Measurements from ENCODE around the gene P2RX5. TPM values are rescaled to one million over a fixed set of nuclear protein-coding genes. Genes with fewer than 3 reads are reported as not detected.
"Not testable (repeated sequence)": the region's sequence is repeated elsewhere in the genome, so short reads cannot be mapped to it uniquely, and the experiment has no call there.

Gene P2RX5
- polyA plus RNA-seq, 12 donors = 11.5 to 51.0 (median 26.8) TPM; not detected in 1

- DNase-seq = no peak
These were observed 19.3 kb upstream of the P2RX5 start for GRCh38 chr17:3715296-3715695.

- no peak for DNase-seq
These were observed 17.0 kb upstream of the P2RX5 start for GRCh38 chr17:3712811-3713463.

- no peak for DNase-seq
These were observed 15.0 kb upstream of the P2RX5 start for GRCh38 chr17:3710951-3711383.

- DNase-seq = no peak
These were observed 12.4 kb upstream of the P2RX5 start for GRCh38 chr17:3708366-3708765.

- DNase-seq = not testable (repeated sequence)
These were observed 9.7 kb upstream of the P2RX5 start for GRCh38 chr17:3705718-3705984.

GRCh38 chr17:3704931-3705717, 9.2 kb upstream of the P2RX5 start:
- no peak for DNase-seq

- DNase-seq = not testable (repeated sequence)
These were observed 6.1 kb upstream of the P2RX5 start for GRCh38 chr17:3702041-3702539.

GRCh38 chr17:3699951-3700350, 4.0 kb upstream of the P2RX5 start:
- no peak for DNase-seq

GRCh38 chr17:3698139-3698538, 2.2 kb upstream of the P2RX5 start:
- DNase-seq = no peak

GRCh38 chr17:3697103-3697476, 1.1 kb upstream of the P2RX5 start:
- no peak for DNase-seq

- no peak for DNase-seq
These were observed 729 bp downstream of the P2RX5 start for GRCh38 chr17:3695129-3695722.

GRCh38 chr17:3693829-3694231, 2.1 kb downstream of the P2RX5 start:
- DNase-seq = no peak

- DNase-seq = no peak
These were observed 2.8 kb downstream of the P2RX5 start for GRCh38 chr17:3693141-3693540.

GRCh38 chr17:3692346-3692745, 3.6 kb downstream of the P2RX5 start:
- no peak for DNase-seq

- no peak for DNase-seq
These were observed 4.3 kb downstream of the P2RX5 start for GRCh38 chr17:3691617-3692067.

- DNase-seq = no peak
These were observed 5.8 kb downstream of the P2RX5 start for GRCh38 chr17:3690094-3690715.

- DNase-seq = no peak
These were observed 6.5 kb downstream of the P2RX5 start for GRCh38 chr17:3689262-3690093.

- DNase-seq = no peak
These were observed 7.1 kb downstream of the P2RX5 start for GRCh38 chr17:3688852-3689261.

- DNase-seq = no peak
These were observed 7.9 kb downstream of the P2RX5 start for GRCh38 chr17:3688027-3688553.

GRCh38 chr17:3685174-3685573, 10.8 kb downstream of the P2RX5 start:
- DNase-seq = no peak

- DNase-seq = no peak
These were observed 12.9 kb downstream of the P2RX5 start for GRCh38 chr17:3683054-3683511.
